Pancreas (tissue), 10 donors: ENCODE measurements around the gene CCSER1. TPM values are rescaled to one million over a fixed set of nuclear protein-coding genes. Genes with fewer than 3 reads are reported as not detected.

ENCODE experiments used
- ATAC-seq, 4 donors: fragments of 200-7000 bp; cut with Tn5 transposase; one replicate each; pipeline versions ENCODE4 v1.8.0 to v1.9.1; 2020; ENCODE audit warnings: mild to moderate bottlenecking in 4 of 4, moderate library complexity in 4 of 4
- DNase-seq, 6 donors: peaks; one replicate each; pipeline ENCODE4 v3.0.0-alpha.2; 2020
- FAIRE-seq: peaks from 2 replicates; lab custom pipeline; 2012; peaks lifted over from hg19 to GRCh38; lab: Jason Lieb, UNC
- H3K27ac ChIP-seq, 4 donors: fragments of 200-600 bp; sonication (generic); 1 replicate in 3 of 4; 2 replicates in 1 of 4; pipeline versions ENCODE4 v1.5.0 to v1.8.0; 2020
- H3K27me3 ChIP-seq, 4 donors: fragments of 200-600 bp; one replicate each; pipeline ENCODE4 v1.8.0; 2021
- H3K36me3 ChIP-seq, 3 donors: fragments of 200-600 bp; sonication (generic) in 1 of 3; one replicate each; pipeline versions ENCODE4 v1.5.0 to v1.8.0; 2020 to 2021
- H3K4me1 ChIP-seq, 3 donors: fragments of 200-600 bp; one replicate each; pipeline ENCODE4 v1.8.0; 2021
- H3K4me3 ChIP-seq, 4 donors: fragments of 200-600 bp; sonication (generic) in 2 of 4; one replicate each; pipeline versions ENCODE4 v1.5.0 to v1.8.0; 2020 to 2021
- H3K9me3 ChIP-seq, 4 donors: fragments of 200-600 bp; one replicate each; pipeline ENCODE4 v1.8.0; 2021
- CTCF ChIP-seq, 4 donors: fragments of 200-600 bp; sonication (generic) in 3 of 4; IDR thresholded peaks; one replicate each; pipeline versions ENCODE4 v1.5.0 to v1.8.0; 2021; ENCODE audit warnings: antibody characterized with exemption in 4 of 4
- WGBS, 2 donors: extraction: QIAGEN DNeasy Blood & Tissue Kit; methylation state at CpG; one replicate each; pipeline ENCODE4 v1.1.7; 2013; 5-methylcytosine and 5-hydroxymethylcytosine counted together
- intact Hi-C, 3 donors: fragments of 100-400 bp; cut with DNase I; formaldehyde crosslinking; loops; one replicate each; pipeline versions ENCODE4 v1.11.1 to v1.14.2; 2022
- polyA plus RNA-seq, 2 donors: library from polyadenylated mRNA; stranded (reverse); fragments of 200-250 nt; gene quantifications; one replicate each; pipeline ENCODE4 v1.2.3, GENCODE V29; 2013
- total RNA-seq, 6 donors: library from RNA; stranded (reverse); fragmentation: NEBNext Ultra II Directional in 4 of 6; extraction: Animal tissue kit (Norgen Biotek cat#: 25700) in 4 of 6; gene quantifications; one replicate each; pipeline versions ENCODE4 v1.2.1 to v1.2.4, GENCODE V29; 2021 to 2023
- donor health status: healthy with polysubstance abuse.
- donor health status: DM: no; HTN: no; CAD: no; lungs with moderate emphysema.
- donor health status: DM: no; HTN: no; CAD: no.
- donor health status: control.
- donor health status: control.
- donor health status: Bipolar disorder and iron deficiency.
- donor health status: DM: yes; HTN: yes; CAD: no.
- donor health status: DM: no; HTN: no; CAD: no.
- donor health status: DM: no; HTN: no; CAD: no.
- donor health status: DM: yes; HTN: yes; CAD: no.

The CCSER1 gene
- total and polyA plus RNA-seq, 8 donors, result 0.99 to 12.7 (median 5.1) TPM

GRCh38 chr4:91222014-91222413 lies 1094.8 kb downstream of the CCSER1 start:
- 89 to 95% methylated on average over 4 of the region's 4 CpGs for WGBS, 2 donors
- ATAC-seq, result no peak
- no peak for FAIRE-seq
- Histone ChIP-seq H3K27ac (no peak overlapping the region), H3K4me1 (no peaks in the 10 kb centered on the region), H3K27me3 (no peaks in the 10 kb centered on the region), H3K36me3 (no peaks in the 10 kb centered on the region), H3K9me3 (no peaks in the 10 kb centered on the region), H3K4me3 (no peak overlapping the region)
- no peak for TF ChIP-seq CTCF (IDR thresholded peaks at IDR 0.05)
- intact Hi-C loops, result no loop called here
- no peak for DNase-seq

- Histone ChIP-seq H3K4me1 (no peaks in the 10 kb centered on the region), H3K9me3 (no peaks in the 10 kb centered on the region), H3K36me3 (no peaks in the 10 kb centered on the region), H3K27ac (no peak overlapping the region), H3K4me3 (no peak overlapping the region), H3K27me3 (no peaks in the 10 kb centered on the region)
- TF ChIP-seq CTCF (IDR thresholded peaks at IDR 0.05), result no peak
- DNase-seq (no peak), ATAC-seq (no peak), FAIRE-seq (peak; percentile 71)
- intact Hi-C loops, result no loop called here
- 72 to 87% methylated on average over 1 of the region's 1 CpG for WGBS, 2 donors
Observed at GRCh38 chr4:91226867-91227266, 1099.7 kb downstream of the CCSER1 start.

GRCh38 chr4:91228659-91229058 lies 1101.5 kb downstream of the CCSER1 start:
- TF ChIP-seq CTCF (IDR thresholded peaks at IDR 0.05), result no peak
- H3K27ac ChIP-seq, result no peak overlapping the region
- whole genome bisulfite sequencing, 2 donors, result 90 to 92% methylated on average over 3 of the region's 3 CpGs
- no peaks in the 10 kb centered on the region for H3K9me3 ChIP-seq
- FAIRE-seq (no peak), DNase-seq (no peak), ATAC-seq (no peak)
- H3K4me3 ChIP-seq, result no peak overlapping the region
- no peaks in the 10 kb centered on the region for H3K4me1 ChIP-seq
- no peaks in the 10 kb centered on the region for H3K27me3 ChIP-seq
- H3K36me3 ChIP-seq, result no peaks in the 10 kb centered on the region
- intact Hi-C loops, result no loop called here

- Histone ChIP-seq H3K9me3 (no peaks in the 10 kb centered on the region), H3K4me3 (no peak overlapping the region), H3K27ac (no peak overlapping the region), H3K36me3 (no peaks in the 10 kb centered on the region), H3K27me3 (no peaks in the 10 kb centered on the region), H3K4me1 (no peaks in the 10 kb centered on the region)
- ATAC-seq (no peak), DNase-seq (no peak), FAIRE-seq (no peak)
- WGBS, 2 donors, result 65 to 68% methylated on average over 2 of the region's 2 CpGs
- intact Hi-C loops, result no loop called here
- TF ChIP-seq CTCF (IDR thresholded peaks at IDR 0.05), result no peak
Observed at GRCh38 chr4:91233164-91233563, 1106.0 kb downstream of the CCSER1 start.

- 63% methylated on average over 2 of the region's 2 CpGs for WGBS, 2 donors
- intact Hi-C loops, result no loop called here
- DNase-seq (peak in 2 of 6 donors; percentile 17 to 21), FAIRE-seq (no peak), ATAC-seq (peak; percentile 60 to 92 (median 73))
- no peak overlapping the region for H3K27ac ChIP-seq
- TF ChIP-seq CTCF (IDR thresholded peaks at IDR 0.05), result no peak
- no peaks in the 10 kb centered on the region for H3K4me1 ChIP-seq
- H3K9me3 ChIP-seq, result no peaks in the 10 kb centered on the region
- H3K36me3 ChIP-seq, result no peaks in the 10 kb centered on the region
- no peaks in the 10 kb centered on the region for H3K27me3 ChIP-seq
- no peak overlapping the region for H3K4me3 ChIP-seq
Observed at GRCh38 chr4:91243132-91243531, 1115.9 kb downstream of the CCSER1 start.
